ENCODE measurements around the gene RHBDD1. TPM values are rescaled to one million over a fixed set of nuclear protein-coding genes. Genes with fewer than 3 reads are reported as not detected.

RHBDD1 gene
- polyA plus RNA-seq, 1 of the 3 experiments (the other 2 are of a cell fraction): 10.3 TPM

DNA sequence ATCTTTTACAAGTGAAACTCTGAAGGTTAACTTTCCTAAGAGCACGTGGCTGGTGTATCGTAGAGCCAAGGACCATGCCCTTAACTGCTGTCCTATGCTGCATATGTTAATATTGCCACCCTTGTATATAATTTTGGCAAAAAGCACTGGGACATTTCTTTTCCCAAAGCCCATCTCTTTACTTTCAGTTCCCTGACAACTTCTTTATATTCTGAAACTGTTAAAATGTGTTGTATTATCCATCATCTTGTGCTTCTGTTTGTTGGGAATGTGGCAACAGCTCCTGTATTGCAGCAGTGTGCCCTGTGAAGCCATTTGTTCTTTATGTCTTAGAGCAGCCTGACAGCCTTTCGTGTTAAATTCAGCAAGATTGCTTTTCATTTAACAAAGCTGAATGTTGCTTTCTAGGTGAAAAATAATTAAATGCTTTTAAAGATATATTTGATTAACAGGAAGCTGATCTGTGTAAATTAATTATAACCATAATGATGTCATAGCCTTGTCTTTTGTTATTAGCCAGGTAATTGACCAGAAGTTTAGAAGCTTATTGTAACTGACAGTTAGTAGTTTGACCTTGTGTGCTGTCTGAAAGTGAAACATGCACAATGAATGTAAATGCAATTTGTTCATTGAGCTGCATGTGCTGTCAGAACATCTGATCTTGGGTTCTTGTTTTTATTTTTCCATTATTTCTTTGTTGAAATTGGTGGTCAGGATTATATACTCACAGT is 9.7 kb downstream of the RHBDD1 start:
- H3K4me2 ChIP-seq: no peak overlapping the region
- H3K27ac ChIP-seq (ENCODE audit: low read depth in 2 of 2, low read length in 1 of 2): no peak overlapping the region
- H3K27me3 ChIP-seq (ENCODE audit: insufficient read depth): no peaks in the 10 kb centered on the region
- DNase-seq: no peak
- TF ChIP-seq FOXM1 (IDR thresholded peaks at IDR 0.05; ENCODE audit: low read depth) (no peak), MXI1 (IDR thresholded peaks at IDR 0.05; ENCODE audit: low read depth, low read length) (no peak), TAF1 (IDR thresholded peaks at IDR 0.05; ENCODE audit: borderline replicate concordance, low read depth, low read length) (no peak), GABPA (IDR thresholded peaks at IDR 0.05; ENCODE audit: low read depth) (no peak), ELF1 (IDR thresholded peaks at IDR 0.05) (no peak), TEAD4 (IDR thresholded peaks at IDR 0.05; ENCODE audit: borderline replicate concordance, insufficient read depth) (no peak), RXRA (IDR thresholded peaks at IDR 0.05; ENCODE audit: borderline replicate concordance, low read depth) (no peak), JUND (IDR thresholded peaks at IDR 0.05) (no peak), GATA2 (CRISPR knock-in tag; IDR thresholded peaks at IDR 0.05) (no peak), RCOR1 (IDR thresholded peaks at IDR 0.05; ENCODE audit: low read length) (no peak), EZH2phosphoT487 (IDR thresholded peaks at IDR 0.05; ENCODE audit: borderline replicate concordance, low read depth) (no peak), FOSL2 (IDR thresholded peaks at IDR 0.05; ENCODE audit: borderline replicate concordance, low read depth) (no peak), RFX5 (IDR thresholded peaks at IDR 0.05; ENCODE audit: low read length) (no peak), CHD2 (IDR thresholded peaks at IDR 0.05; ENCODE audit: low read length, partially characterized antibody) (no peak), YY1 (IDR thresholded peaks at IDR 0.05; ENCODE audit: low read depth) (no peak)
- TF ChIP-seq, protein P1, sequence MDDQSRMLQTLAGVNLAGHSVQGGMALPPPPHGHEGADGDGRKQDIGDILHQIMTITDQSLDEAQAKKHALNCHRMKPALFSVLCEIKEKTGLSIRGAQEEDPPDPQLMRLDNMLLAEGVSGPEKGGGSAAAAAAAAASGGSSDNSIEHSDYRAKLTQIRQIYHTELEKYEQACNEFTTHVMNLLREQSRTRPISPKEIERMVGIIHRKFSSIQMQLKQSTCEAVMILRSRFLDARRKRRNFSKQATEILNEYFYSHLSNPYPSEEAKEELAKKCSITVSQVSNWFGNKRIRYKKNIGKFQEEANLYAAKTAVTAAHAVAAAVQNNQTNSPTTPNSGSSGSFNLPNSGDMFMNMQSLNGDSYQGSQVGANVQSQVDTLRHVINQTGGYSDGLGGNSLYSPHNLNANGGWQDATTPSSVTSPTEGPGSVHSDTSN (IDR thresholded peaks at IDR 0.05): no peak
- TF ChIP-seq, protein P2, sequence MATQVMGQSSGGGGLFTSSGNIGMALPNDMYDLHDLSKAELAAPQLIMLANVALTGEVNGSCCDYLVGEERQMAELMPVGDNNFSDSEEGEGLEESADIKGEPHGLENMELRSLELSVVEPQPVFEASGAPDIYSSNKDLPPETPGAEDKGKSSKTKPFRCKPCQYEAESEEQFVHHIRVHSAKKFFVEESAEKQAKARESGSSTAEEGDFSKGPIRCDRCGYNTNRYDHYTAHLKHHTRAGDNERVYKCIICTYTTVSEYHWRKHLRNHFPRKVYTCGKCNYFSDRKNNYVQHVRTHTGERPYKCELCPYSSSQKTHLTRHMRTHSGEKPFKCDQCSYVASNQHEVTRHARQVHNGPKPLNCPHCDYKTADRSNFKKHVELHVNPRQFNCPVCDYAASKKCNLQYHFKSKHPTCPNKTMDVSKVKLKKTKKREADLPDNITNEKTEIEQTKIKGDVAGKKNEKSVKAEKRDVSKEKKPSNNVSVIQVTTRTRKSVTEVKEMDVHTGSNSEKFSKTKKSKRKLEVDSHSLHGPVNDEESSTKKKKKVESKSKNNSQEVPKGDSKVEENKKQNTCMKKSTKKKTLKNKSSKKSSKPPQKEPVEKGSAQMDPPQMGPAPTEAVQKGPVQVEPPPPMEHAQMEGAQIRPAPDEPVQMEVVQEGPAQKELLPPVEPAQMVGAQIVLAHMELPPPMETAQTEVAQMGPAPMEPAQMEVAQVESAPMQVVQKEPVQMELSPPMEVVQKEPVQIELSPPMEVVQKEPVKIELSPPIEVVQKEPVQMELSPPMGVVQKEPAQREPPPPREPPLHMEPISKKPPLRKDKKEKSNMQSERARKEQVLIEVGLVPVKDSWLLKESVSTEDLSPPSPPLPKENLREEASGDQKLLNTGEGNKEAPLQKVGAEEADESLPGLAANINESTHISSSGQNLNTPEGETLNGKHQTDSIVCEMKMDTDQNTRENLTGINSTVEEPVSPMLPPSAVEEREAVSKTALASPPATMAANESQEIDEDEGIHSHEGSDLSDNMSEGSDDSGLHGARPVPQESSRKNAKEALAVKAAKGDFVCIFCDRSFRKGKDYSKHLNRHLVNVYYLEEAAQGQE (IDR thresholded peaks at IDR 0.05; ENCODE audit: low read depth, low read length): no peak
- TF ChIP-seq, protein P3, sequence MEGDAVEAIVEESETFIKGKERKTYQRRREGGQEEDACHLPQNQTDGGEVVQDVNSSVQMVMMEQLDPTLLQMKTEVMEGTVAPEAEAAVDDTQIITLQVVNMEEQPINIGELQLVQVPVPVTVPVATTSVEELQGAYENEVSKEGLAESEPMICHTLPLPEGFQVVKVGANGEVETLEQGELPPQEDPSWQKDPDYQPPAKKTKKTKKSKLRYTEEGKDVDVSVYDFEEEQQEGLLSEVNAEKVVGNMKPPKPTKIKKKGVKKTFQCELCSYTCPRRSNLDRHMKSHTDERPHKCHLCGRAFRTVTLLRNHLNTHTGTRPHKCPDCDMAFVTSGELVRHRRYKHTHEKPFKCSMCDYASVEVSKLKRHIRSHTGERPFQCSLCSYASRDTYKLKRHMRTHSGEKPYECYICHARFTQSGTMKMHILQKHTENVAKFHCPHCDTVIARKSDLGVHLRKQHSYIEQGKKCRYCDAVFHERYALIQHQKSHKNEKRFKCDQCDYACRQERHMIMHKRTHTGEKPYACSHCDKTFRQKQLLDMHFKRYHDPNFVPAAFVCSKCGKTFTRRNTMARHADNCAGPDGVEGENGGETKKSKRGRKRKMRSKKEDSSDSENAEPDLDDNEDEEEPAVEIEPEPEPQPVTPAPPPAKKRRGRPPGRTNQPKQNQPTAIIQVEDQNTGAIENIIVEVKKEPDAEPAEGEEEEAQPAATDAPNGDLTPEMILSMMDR (IDR thresholded peaks at IDR 0.05): no peak
- TF ChIP-seq, protein P4, sequence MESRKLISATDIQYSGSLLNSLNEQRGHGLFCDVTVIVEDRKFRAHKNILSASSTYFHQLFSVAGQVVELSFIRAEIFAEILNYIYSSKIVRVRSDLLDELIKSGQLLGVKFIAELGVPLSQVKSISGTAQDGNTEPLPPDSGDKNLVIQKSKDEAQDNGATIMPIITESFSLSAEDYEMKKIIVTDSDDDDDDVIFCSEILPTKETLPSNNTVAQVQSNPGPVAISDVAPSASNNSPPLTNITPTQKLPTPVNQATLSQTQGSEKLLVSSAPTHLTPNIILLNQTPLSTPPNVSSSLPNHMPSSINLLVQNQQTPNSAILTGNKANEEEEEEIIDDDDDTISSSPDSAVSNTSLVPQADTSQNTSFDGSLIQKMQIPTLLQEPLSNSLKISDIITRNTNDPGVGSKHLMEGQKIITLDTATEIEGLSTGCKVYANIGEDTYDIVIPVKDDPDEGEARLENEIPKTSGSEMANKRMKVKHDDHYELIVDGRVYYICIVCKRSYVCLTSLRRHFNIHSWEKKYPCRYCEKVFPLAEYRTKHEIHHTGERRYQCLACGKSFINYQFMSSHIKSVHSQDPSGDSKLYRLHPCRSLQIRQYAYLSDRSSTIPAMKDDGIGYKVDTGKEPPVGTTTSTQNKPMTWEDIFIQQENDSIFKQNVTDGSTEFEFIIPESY (IDR thresholded peaks at IDR 0.05; ENCODE audit: borderline replicate concordance, low read depth): no peak
- TF ChIP-seq, protein P5, sequence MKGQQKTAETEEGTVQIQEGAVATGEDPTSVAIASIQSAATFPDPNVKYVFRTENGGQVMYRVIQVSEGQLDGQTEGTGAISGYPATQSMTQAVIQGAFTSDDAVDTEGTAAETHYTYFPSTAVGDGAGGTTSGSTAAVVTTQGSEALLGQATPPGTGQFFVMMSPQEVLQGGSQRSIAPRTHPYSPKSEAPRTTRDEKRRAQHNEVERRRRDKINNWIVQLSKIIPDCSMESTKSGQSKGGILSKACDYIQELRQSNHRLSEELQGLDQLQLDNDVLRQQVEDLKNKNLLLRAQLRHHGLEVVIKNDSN (IDR thresholded peaks at IDR 0.05; ENCODE audit: borderline replicate concordance, low read depth): no peak
- H3K9me3 ChIP-seq: 0 out of 2 replicates have a peak, but pooled peaks cover 6% of the 10 kb centered on the region
- peaks cover 0 to 17% of the 10 kb centered on the region in 2 experiments for H3K36me3 ChIP-seq (replicated peaks in 1 of 2; ENCODE audit: control insufficient read depth in 1 of 2, insufficient read depth in 2 of 2, low read length in 1 of 2)
- H3F3A ChIP-seq (replicated peaks; ENCODE audit: insufficient read depth): no peaks in the 10 kb centered on the region
- H3K4me3 ChIP-seq (ENCODE audit: low read depth in 2 of 2, low read length in 1 of 2): no peak overlapping the region
- H3K9ac ChIP-seq: no peak overlapping the region
- CTCF ChIA-PET: interaction anchor here (1.2 to 1.7 kb wide), 2 partner anchors 43 to 46 kb away, joined by 3 to 4 read pairs; partner anchors contain the start of gene IRS1
- no peaks in the 10 kb centered on the region for H4K20me1 ChIP-seq (ENCODE audit: insufficient read depth)
- no peak overlapping the region for H2AFZ ChIP-seq (ENCODE audit: low read depth)
- peaks cover 14% of the 10 kb centered on the region for H3K79me2 ChIP-seq (ENCODE audit: insufficient read depth)
- no peaks in the 10 kb centered on the region for H3K9me2 ChIP-seq
- H3K4me1 ChIP-seq (ENCODE audit: control insufficient read depth in 1 of 2, insufficient read depth in 2 of 2, low read depth in 1 of 2, low read length in 1 of 2): peaks cover 0 to 7% of the 10 kb centered on the region in 2 experiments; a peak in 1 of 4 replicates
- WGBS (ENCODE audit: low lambda C conversion rate): 93% methylated on average over 3 of the region's 3 CpGs
- POLR2A ChIA-PET: no interaction called here

Data from SK-N-SH (cell line).